ENCODE data around the gene AMPD3.

AMPD3 gene

DNA sequence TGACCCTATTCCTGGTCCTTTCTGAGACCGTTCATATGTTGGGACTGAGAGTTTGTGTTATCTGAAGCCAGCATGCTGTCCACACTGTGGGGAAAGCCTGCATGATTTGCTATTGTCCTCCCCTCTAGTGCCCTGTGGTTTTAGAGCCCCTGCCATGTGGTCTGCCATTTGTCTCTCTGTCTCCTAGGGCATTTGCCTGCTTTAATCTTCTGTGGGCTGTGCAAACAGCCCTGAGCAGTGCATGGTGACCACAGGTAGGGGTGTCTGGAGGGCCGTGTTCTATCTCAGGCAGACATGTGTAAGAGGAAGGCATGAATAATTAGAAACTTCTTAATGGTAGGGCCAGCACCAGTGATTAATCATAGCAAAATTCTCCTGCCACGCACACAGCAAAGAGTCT is 23.0 kb downstream of the AMPD3 start:
- DNase-seq (ENCODE audit: extremely low read depth, low read depth) = no peak

DNA sequence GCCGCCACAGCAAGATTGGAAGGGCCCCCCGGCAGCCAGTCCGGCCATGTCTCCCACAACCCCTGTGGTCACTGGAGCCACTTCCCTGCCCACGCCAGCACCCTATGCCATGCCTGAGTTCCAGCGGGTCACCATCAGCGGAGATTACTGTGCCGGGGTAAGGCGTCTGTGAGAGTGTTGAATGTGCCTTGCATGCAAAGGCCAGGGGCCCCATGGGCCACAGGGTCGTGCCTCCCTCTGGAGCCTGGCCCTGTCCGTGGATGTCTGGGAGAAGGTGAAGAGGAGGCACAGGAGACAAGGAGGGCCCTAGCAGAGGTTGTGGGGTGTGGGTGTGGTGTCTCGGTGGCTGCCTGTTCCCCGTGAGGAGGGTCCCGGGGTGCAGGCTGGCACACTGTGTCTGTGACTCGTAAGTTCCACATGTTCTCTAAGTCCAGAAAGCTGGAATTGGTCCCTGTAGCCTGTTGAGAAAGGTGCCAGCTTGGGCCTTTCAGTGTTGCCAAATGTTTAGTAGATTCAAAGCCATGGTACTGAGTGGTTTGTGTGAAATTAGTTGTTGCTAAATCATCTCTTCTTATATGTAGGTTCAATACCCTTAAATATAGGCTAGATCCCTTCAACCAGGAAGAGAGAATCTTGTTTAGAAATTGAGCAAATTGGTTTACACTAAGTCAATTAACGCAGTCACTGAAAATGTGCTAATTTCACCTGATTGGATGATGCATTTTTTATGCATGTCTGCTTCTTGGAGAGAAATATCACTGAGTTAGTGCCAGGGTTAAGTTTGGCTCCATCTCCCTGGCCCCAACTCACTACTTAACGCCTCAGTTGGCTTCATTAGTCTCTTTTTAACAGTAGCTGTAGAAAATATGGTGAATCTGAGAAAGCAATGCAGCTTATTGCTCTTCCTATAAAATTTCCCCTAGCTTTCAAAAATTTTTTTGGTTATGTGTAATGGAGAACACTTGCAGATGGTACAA is 23.8 kb downstream of the AMPD3 start:
- TF ChIP-seq, protein P1, sequence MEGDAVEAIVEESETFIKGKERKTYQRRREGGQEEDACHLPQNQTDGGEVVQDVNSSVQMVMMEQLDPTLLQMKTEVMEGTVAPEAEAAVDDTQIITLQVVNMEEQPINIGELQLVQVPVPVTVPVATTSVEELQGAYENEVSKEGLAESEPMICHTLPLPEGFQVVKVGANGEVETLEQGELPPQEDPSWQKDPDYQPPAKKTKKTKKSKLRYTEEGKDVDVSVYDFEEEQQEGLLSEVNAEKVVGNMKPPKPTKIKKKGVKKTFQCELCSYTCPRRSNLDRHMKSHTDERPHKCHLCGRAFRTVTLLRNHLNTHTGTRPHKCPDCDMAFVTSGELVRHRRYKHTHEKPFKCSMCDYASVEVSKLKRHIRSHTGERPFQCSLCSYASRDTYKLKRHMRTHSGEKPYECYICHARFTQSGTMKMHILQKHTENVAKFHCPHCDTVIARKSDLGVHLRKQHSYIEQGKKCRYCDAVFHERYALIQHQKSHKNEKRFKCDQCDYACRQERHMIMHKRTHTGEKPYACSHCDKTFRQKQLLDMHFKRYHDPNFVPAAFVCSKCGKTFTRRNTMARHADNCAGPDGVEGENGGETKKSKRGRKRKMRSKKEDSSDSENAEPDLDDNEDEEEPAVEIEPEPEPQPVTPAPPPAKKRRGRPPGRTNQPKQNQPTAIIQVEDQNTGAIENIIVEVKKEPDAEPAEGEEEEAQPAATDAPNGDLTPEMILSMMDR (IDR thresholded peaks at IDR 0.05; ENCODE audit: low read depth, low read length) = no peak
- DNase-seq (ENCODE audit: extremely low read depth, low read depth) = no peak

More for the DNA sequence above, 23.0 kb downstream of the AMPD3 start:
- TF ChIP-seq, protein P1 (IDR thresholded peaks at IDR 0.05; ENCODE audit: low read depth, low read length) = no peak

- TF ChIP-seq, protein P1 (IDR thresholded peaks at IDR 0.05; ENCODE audit: low read depth, low read length) = no peak
- no peak for DNase-seq (ENCODE audit: extremely low read depth, low read depth)
These were observed 25.0 kb downstream of the AMPD3 start for GRCh38 chr11:10480026-10480425.

DNA sequence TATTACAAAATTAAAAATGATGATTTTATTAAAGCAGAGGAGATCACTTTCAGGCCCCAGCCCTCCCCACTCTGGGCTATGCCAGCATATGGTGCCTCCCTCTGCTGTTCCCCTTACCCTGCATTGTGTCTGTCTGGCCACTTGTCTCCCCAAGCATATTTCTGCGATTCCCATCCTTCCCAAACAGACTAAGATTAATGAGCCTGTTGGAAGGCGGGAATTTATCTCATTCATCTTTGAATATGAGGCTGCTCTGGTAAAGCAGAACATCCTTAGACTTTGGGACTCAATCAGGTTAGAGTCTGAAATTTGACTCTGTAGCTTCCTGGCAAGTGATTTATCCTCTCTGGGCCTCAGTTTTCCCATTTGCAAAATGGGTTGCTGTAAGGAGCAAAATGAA is 25.7 kb downstream of the AMPD3 start:
- no peak for DNase-seq (ENCODE audit: extremely low read depth, low read depth)
- TF ChIP-seq, protein P1 (IDR thresholded peaks at IDR 0.05; ENCODE audit: low read depth, low read length) = no peak

GRCh38 chr11:10481560-10482349 is 26.7 kb downstream of the AMPD3 start:
- TF ChIP-seq, protein P1 (IDR thresholded peaks at IDR 0.05; ENCODE audit: low read depth, low read length) = no peak
- no peak for DNase-seq (ENCODE audit: extremely low read depth, low read depth)

- DNase-seq (ENCODE audit: extremely low read depth, low read depth) = no peak
- TF ChIP-seq, protein P1 (IDR thresholded peaks at IDR 0.05; ENCODE audit: low read depth, low read length) = no peak
These were observed 28.1 kb downstream of the AMPD3 start for GRCh38 chr11:10483174-10483573.

- no peak for DNase-seq (ENCODE audit: extremely low read depth, low read depth)
- TF ChIP-seq, protein P1 (IDR thresholded peaks at IDR 0.05; ENCODE audit: low read depth, low read length) = no peak
These were observed 28.5 kb downstream of the AMPD3 start for GRCh38 chr11:10483584-10483983.
